HG03025 (cell line): ENCODE data around the gene WWTR1.

ENCODE experiments used
- ATAC-seq: cut with Tn5 transposase; IDR thresholded peaks from one replicate; pipeline ENCODE4 v1.9.1; 2021; ENCODE audit warnings: mild to moderate bottlenecking, moderate library complexity; ENCODE audit not compliant: unreplicated experiment, low FRiP score

Gene WWTR1

DNA sequence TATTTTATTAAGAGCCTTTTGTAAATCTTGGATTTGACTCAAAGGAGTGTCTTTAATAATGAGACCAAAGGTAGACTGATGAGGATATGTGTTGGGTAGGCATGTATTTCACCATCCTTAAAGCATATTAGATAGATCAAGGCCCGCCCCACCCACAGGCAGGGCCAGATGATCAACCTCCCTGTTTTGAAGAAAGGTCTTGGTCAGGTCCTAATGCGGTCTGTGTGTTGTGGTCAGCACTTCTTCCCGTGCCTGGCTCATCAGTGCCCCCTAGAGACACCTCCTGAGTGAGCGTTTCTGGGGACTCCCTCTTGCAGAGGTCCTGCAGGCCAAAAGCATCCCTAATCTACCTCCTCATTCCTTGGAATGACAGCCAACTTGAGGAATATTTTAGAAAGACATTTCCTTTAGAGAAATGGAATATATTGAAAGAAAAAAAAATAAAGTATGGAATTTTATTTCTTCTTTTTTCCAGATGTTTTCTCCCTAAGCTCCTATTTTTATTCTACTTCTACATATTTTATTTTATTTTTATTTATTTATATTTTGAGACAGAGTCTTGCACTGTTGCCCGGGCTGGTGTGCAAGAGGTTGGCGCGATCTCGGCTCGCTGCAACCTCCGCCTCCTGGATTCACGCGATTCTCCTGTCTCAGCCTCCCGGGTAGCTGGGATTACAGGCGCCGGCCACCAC, 177.4 kb downstream of the WWTR1 start:
- ATAC-seq, result peak; percentile 96

- no peak for ATAC-seq
These were observed 178.1 kb downstream of the WWTR1 start for GRCh38 chr3:149479621-149480325.

- ATAC-seq, result no peak
These were observed 181.6 kb downstream of the WWTR1 start for GRCh38 chr3:149476225-149476624.

- no peak for ATAC-seq
These were observed 182.3 kb downstream of the WWTR1 start for GRCh38 chr3:149475451-149476060.

DNA sequence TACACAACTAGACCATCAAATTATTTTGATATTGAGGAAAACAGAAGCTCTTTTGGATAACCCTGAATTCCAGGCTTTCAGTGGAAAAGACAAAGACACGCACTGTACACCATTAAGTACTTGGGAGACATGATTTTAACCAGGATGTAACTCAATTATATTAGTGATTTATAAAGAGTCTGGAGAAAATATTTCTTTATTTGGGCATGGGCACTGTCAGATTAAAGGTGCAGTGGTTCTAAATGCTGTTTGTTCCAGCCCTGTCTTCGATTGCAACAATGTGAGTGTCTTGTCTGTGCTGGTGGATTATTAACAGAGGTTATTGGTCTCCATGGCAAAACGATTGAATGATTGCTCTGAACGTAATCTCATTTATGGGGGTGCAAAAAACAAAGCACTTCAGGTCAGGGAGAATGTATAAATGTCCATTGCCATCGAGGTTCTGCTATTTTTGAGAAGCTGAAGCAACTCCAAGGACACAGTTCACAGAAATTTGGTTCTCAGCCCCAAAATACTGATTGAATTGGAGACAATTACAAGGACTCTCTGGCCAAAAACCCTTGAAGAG, 183.5 kb downstream of the WWTR1 start, which contains the start of gene TM4SF4:
Gene TM4SF4, plus strand, starts transcription at position 448 of the 568 bp plus-strand sequence. CDS start 181 bp downstream, outside the sequence.
- ATAC-seq, result no peak

- ATAC-seq, result no peak
These were observed 184.2 kb downstream of the WWTR1 start for GRCh38 chr3:149473357-149474249.

- no peak for ATAC-seq
These were observed 185.6 kb downstream of the WWTR1 start for GRCh38 chr3:149472030-149472797.

GRCh38 chr3:149470381-149470780, 187.4 kb downstream of the WWTR1 start:
- ATAC-seq, result no peak

- ATAC-seq, result peak; percentile 99
These were observed 189.2 kb downstream of the WWTR1 start for GRCh38 chr3:149468504-149469212.
